Neural cell (in vitro differentiated cells): ENCODE results near the gene CTCF. TPM values are rescaled to one million over a fixed set of nuclear protein-coding genes. Genes with fewer than 3 reads are reported as not detected.
A peak's percentile ranks its signal among the peaks of the same experiment; 100 is the strongest.

Source experiments
- H2AFZ ChIP-seq: fragments of 200-600, 300-800 bp; sonication (generic), shearing (Covaris generic); 2 replicates; pipeline ENCODE4 v1.6.0; 2014; ENCODE audit warnings: low read depth, mild to moderate bottlenecking, antibody characterized with exemption, low read length, moderate library complexity
- H3F3A ChIP-seq: fragments of 200-600 bp; shearing (Covaris generic); 2 replicates; pipeline ENCODE4 v1.6.1; 2016; ENCODE audit warnings: mild to moderate bottlenecking, moderate library complexity, mixed read lengths, antibody characterized with exemption, low read length; ENCODE audit not compliant: insufficient read depth, poor library complexity, severe bottlenecking
- H3K27ac ChIP-seq: fragments of 200-600, 300-800 bp; sonication (generic), shearing (Covaris generic); 2 replicates; pipeline ENCODE4 v1.5.1; 2014; ENCODE audit warnings: mild to moderate bottlenecking, low read length, moderate library complexity
- H3K27me3 ChIP-seq: fragments of 300-800, 200-600 bp; sonication (generic), shearing (Covaris generic); 2 replicates; pipeline ENCODE4 v1.6.0; 2014; ENCODE audit warnings: mild to moderate bottlenecking, low read depth, low read length, moderate library complexity; ENCODE audit not compliant: insufficient read depth
- H3K36me3 ChIP-seq: fragments of 300-800, 200-600 bp; sonication (generic), shearing (Covaris generic); 2 replicates; pipeline ENCODE4 v1.5.1; 2014; ENCODE audit warnings: mild to moderate bottlenecking, antibody characterized with exemption, low read length, moderate library complexity; ENCODE audit not compliant: insufficient read depth
- H3K4me2 ChIP-seq: fragments of 300-800, 200-600 bp; sonication (generic), shearing (Covaris generic); 2 replicates; pipeline ENCODE4 v1.6.0; 2014; ENCODE audit warnings: mild to moderate bottlenecking, low read length
- H3K4me3 ChIP-seq: fragments of 300-800, 200-600 bp; sonication (generic), shearing (Covaris generic); 2 replicates; pipeline ENCODE4 v1.5.1; 2014; ENCODE audit warnings: mild to moderate bottlenecking, low read length, moderate library complexity
- H3K79me2 ChIP-seq: fragments of 200-600 bp; shearing (Covaris generic); replicated peaks from 2 replicates; pipeline ENCODE4 v1.6.0; 2014; ENCODE audit warnings: mild to moderate bottlenecking, low read length, moderate library complexity; ENCODE audit not compliant: insufficient read depth
- H3K9ac ChIP-seq: fragments of 300-800, 200-600 bp; sonication (generic), shearing (Covaris generic); 2 replicates; pipeline ENCODE4 v1.6.1; 2016; ENCODE audit warnings: mild to moderate bottlenecking, low read length, mixed read lengths
- H3K9me2 ChIP-seq: fragments of 200-600 bp; shearing (Covaris generic); 2 replicates; pipeline ENCODE4 v1.6.1; 2016; ENCODE audit warnings: mild to moderate bottlenecking, low read length, mixed read lengths; ENCODE audit not compliant: insufficient read depth
- H3K9me3 ChIP-seq: fragments of 200-600, 300-800 bp; sonication (generic), shearing (Covaris generic); 2 replicates; pipeline ENCODE4 v1.6.1; 2016; ENCODE audit warnings: mild to moderate bottlenecking, mixed run types, low read length, moderate library complexity, mixed read lengths
- H4K20me1 ChIP-seq: fragments of 200-600 bp; shearing (Covaris generic); 2 replicates; pipeline ENCODE4 v1.6.1; 2016; ENCODE audit warnings: mild to moderate bottlenecking, mixed run types; ENCODE audit not compliant: insufficient read depth
- CTCF ChIP-seq: fragments of 450-650 bp; IDR thresholded peaks from 2 replicates; pipeline ENCODE4 v1.5.1; 2014; ENCODE audit warnings: antibody characterized with exemption, mild to moderate bottlenecking, moderate library complexity; ENCODE audit not compliant: poor library complexity, severe bottlenecking
- EP300 ChIP-seq: fragments of 450-650 bp; conservative IDR thresholded peaks from 2 replicates; pipeline ENCODE4 v1.6.1; 2014; ENCODE audit warnings: antibody characterized with exemption, mild to moderate bottlenecking, moderate library complexity; ENCODE audit not compliant: poor library complexity, severe bottlenecking
- EZH2 ChIP-seq: fragments of 200-600, 300-800 bp; shearing (Covaris generic), sonication (generic); IDR thresholded peaks from 2 replicates; pipeline ENCODE4 v1.6.1; 2014; ENCODE audit warnings: antibody characterized with exemption, low read length, borderline replicate concordance, mild to moderate bottlenecking; ENCODE audit not compliant: insufficient read depth, poor library complexity, severe bottlenecking
- MXI1 ChIP-seq: fragments of 450-650 bp; conservative IDR thresholded peaks from 2 replicates; pipeline ENCODE4 v1.6.1; 2014; ENCODE audit warnings: antibody characterized with exemption, mild to moderate bottlenecking; ENCODE audit not compliant: poor library complexity, severe bottlenecking
- POLR2AphosphoS5 ChIP-seq: IDR thresholded peaks from 2 replicates; pipeline ENCODE4 v1.6.1; 2012
- RAD21 ChIP-seq: fragments of 450-650 bp; conservative IDR thresholded peaks from 2 replicates; pipeline ENCODE4 v1.6.1; 2014; ENCODE audit warnings: antibody characterized with exemption, mild to moderate bottlenecking, moderate library complexity
- REST ChIP-seq: IDR thresholded peaks from 2 replicates; pipeline ENCODE4 v1.6.1; 2012; ENCODE audit warnings: borderline replicate concordance
- SMC3 ChIP-seq: fragments of 450-650 bp; conservative IDR thresholded peaks from 2 replicates; pipeline ENCODE4 v1.6.1; 2014; ENCODE audit warnings: antibody characterized with exemption, mild to moderate bottlenecking, moderate library complexity; ENCODE audit not compliant: poor library complexity
- TAF1 ChIP-seq: IDR thresholded peaks from 2 replicates; pipeline ENCODE4 v1.6.1; 2012; ENCODE audit warnings: low read depth
- polyA plus RNA-seq: library from polyadenylated mRNA; depleted of rRNA; stranded (reverse); fragments of >200 nt; gene quantifications from 2 replicates; pipeline ENCODE4 v1.2.3, GENCODE V29; 2014

The CTCF gene
- polyA plus RNA-seq, 1 donor from 2014 or later, result 42.8 TPM

DNA sequence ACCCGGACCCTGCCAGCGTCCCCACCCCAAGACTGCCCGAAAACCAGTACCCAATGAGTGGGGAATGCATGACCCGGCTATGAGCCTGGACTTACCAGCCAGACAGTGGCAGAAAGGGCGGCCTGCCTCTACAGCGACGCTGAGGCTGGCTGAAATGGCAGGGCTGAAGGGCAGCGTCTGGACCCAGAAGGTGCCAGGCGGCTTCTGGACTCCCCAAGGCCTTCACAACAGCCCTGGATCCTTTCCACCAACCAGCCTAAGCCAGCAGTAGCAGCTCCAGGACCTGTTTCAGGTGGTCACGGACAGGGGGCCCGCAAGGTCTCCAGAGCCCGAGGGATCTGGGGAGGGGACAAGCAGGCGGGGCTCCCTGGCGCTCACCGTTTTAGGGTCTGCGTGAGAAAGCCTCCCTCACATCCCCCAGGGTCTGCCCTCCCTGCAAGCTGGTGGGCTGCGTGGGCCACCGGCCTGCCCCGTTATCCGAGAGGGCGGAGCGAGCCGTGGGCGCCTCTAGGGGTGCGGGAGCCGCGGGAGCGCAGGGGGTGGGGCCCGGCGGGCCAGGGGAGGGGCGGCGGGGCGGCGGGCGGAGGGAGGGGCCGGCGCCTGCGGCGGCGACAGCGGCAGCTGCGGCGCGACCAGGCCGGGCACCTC, 34.0 kb upstream of the CTCF start, which contains the start of gene RIPOR1:
Gene RIPOR1, plus strand, starts transcription at position 608 of the 648 bp plus-strand sequence. CDS start 9,618 bp downstream, outside the sequence.
- Histone ChIP-seq H3K9ac (peak within 1 kb of the TSS; percentile 92), H4K20me1 (no peaks in the 10 kb centered on the region), H3K79me2 (peaks cover 22% of the 10 kb centered on the region), H3K4me3 (peak within 1 kb of the TSS; percentile 90), H3K9me2 (no peaks in the 10 kb centered on the region), H3F3A (no peaks in the 10 kb centered on the region), H3K27ac (peak within 1 kb of the TSS; percentile 52), H3K9me3 (no peaks in the 10 kb centered on the region), H3K36me3 (no peaks in the 10 kb centered on the region), H3K4me2 (peak within 1 kb of the TSS; percentile 91), H2AFZ (peak within 1 kb of the TSS; percentile 60), H3K27me3 (no peaks in the 10 kb centered on the region)
- TF ChIP-seq REST (no peak), RAD21 (no peak), EZH2 (no peak), SMC3 (no peak), EP300 (no peak), TAF1 (no peak), MXI1 (no peak), POLR2AphosphoS5 (no peak), CTCF (no peak)

DNA sequence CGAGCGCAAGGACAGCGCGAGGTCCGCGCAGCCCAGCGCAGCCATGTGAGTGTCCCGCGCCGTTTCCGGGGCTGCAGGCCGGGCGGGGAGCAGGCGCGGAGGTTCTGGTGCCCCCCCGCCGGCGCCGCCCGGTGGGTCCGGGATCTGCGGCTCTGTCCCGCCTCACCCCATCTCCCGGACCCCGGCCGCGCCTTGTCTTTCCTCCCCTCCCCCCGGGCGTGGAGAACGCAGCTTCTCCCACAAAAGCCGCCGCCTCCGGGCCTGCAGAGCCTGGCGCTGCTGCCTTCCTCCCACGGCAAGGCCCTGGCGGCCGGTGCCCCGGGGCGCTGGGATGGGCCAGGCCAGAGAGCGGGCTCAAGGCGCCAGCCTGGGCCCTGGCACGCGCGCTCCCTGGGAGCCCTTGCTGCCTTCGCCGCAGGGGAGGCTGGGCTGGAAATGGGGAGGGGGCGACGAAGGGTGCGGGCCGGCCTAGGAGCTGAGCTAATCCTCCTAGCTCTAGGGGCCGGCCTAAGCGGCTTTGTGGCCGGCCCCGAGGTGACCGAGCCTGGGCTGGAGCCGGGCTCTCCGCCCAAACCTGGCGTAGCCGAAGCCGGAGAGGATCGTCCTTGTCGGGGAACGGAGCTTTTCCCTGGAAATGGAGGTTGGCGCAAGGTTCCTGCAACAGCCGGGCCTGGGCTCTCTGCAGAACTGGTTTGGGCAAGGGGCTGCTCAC, 33.3 kb upstream of the CTCF start:
- no peaks in the 10 kb centered on the region for H3K9me3 ChIP-seq
- TF ChIP-seq TAF1, result peak; percentile 45
- TF ChIP-seq POLR2AphosphoS5, result peak; percentile 46
- peak; percentile 79 for TF ChIP-seq REST
- no peak for TF ChIP-seq CTCF
- peak; percentile 38 for TF ChIP-seq MXI1
- H4K20me1 ChIP-seq, result no peaks in the 10 kb centered on the region
- H3K4me2 ChIP-seq, result peak overlapping the region; percentile 91
- peaks cover 22% of the 10 kb centered on the region for H3K79me2 ChIP-seq
- H3K9me2 ChIP-seq, result no peaks in the 10 kb centered on the region
- H3K36me3 ChIP-seq, result no peaks in the 10 kb centered on the region
- peak overlapping the region; percentile 52 for H3K27ac ChIP-seq
- H3K4me3 ChIP-seq, result peak overlapping the region; percentile 90
- H2AFZ ChIP-seq, result peak overlapping the region; percentile 56
- H3F3A ChIP-seq, result no peaks in the 10 kb centered on the region
- no peaks in the 10 kb centered on the region for H3K27me3 ChIP-seq
- H3K9ac ChIP-seq, result peak overlapping the region; percentile 92
